GM12872 (cell line): ENCODE data around the gene PARK7.

Experiments
- TF ChIP-seq, protein P1 (sequence below): IDR thresholded peaks from 3 replicates; pipeline ENCODE4 v1.5.1; 2011; ENCODE audit warnings: low read depth, mild to moderate bottlenecking, low read length, moderate library complexity; ENCODE audit not compliant: insufficient read depth

Gene PARK7

DNA sequence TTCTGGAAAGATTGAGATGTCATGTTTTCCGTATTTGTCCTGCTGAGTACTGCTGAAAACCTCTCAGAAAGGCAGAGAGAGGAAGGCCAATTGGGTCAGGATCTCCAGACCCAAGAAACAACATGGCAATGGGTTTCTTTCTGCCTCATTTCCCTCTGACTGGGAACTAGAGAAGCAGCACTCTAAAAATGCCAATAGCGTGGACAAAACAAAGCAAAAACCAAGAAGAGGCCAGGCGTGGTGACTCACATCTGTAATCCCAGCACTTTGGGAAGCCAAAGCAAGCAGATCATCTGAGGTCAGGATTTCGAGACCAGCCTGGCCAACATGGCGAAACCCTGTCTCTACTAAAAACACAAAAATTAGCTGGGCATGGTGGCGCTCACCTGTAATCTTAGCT is 39.2 kb upstream of the PARK7 start:
- TF ChIP-seq, protein P1, sequence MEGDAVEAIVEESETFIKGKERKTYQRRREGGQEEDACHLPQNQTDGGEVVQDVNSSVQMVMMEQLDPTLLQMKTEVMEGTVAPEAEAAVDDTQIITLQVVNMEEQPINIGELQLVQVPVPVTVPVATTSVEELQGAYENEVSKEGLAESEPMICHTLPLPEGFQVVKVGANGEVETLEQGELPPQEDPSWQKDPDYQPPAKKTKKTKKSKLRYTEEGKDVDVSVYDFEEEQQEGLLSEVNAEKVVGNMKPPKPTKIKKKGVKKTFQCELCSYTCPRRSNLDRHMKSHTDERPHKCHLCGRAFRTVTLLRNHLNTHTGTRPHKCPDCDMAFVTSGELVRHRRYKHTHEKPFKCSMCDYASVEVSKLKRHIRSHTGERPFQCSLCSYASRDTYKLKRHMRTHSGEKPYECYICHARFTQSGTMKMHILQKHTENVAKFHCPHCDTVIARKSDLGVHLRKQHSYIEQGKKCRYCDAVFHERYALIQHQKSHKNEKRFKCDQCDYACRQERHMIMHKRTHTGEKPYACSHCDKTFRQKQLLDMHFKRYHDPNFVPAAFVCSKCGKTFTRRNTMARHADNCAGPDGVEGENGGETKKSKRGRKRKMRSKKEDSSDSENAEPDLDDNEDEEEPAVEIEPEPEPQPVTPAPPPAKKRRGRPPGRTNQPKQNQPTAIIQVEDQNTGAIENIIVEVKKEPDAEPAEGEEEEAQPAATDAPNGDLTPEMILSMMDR: no peak

DNA sequence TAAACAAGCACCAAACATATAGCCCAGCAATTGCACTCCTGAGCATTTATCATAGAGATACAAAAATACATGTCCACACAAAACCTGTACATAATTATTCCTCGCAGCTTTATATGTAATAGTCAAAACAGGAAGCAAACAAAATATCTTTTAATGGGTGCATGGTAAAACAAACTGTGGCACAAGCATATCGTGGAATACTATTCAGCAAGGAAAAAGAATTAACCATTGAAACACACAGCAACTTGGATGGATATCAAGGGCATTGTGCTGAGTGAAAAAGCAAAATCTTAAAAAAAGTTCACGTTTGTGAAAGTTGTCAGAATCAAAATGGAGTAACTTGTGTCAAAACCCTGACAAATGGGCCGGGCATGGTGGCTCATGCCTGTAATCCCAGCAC is 33.3 kb upstream of the PARK7 start:
- TF ChIP-seq, protein P1: no peak

DNA sequence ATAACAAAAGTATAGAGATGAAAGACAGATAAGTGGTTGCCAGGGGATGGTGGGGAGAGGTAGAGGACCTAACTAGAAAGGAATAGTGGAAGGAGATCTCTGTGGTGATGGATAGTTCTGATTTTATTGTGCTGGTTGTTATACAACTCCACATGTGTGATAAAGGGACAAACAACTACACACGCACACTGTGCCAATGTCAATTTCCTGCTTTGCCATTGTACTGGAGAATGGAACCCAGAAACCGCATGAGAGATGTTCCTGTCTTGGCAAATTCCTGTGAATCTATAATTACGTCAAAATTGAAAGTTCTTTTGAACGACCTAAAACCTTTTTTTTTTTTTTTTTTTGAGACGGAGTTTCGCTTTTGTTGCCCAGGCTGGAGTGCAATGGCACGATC is 31.9 kb upstream of the PARK7 start:
- TF ChIP-seq, protein P1: no peak

DNA sequence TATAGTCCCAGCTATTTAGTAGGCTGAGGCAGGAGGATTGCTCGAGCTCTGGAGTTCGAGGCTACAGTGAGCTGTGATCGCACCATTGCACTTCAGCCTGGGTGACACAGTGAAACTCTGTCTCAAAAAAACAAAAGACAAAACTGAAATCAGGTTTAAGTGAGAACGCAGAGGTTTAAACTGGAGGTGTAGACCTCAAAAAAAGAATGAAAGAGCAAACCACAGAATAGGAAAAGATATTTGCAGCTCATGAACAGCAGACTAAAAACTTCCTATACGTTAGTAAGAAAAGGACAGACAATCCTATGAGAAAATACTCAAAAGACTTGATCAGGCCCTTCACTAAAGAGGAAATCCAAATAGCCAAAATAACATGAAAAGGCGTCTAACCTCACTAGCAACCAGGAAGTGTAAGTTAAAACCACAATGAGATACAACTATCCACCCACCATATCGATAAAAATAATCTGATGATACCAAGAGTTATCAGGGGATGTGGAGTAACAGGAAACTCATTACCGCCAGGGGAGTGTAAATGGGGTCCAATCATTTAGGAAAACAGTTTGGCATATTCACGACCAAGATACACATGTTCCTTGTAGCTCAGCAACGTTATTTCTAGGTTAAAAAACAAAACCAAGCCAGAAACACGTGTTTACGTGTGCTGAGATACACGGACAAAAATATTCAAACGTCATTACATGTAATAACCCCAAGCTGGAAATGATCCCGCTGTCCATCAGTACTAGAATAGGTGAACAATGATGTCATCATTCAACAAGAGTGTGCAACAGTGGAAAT is 30.7 kb upstream of the PARK7 start:
- TF ChIP-seq, protein P1: no peak

DNA sequence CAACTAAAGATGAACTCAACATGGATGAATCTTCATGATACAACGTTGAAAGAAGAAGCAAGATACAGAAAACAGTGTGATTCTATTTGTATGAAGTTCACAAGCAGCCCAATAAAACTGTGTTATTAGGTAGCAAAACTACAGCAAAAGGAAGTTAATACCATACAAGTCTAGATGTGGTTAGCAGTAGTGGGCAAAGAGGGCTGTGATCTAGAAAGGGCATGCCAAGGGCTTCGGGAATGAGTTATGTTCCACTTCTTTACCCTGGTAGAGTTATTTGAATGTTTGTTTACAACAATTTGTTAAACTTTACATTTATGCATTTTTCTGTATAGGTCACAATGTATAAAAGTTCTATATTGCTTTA is 30.1 kb upstream of the PARK7 start:
- TF ChIP-seq, protein P1: no peak

DNA sequence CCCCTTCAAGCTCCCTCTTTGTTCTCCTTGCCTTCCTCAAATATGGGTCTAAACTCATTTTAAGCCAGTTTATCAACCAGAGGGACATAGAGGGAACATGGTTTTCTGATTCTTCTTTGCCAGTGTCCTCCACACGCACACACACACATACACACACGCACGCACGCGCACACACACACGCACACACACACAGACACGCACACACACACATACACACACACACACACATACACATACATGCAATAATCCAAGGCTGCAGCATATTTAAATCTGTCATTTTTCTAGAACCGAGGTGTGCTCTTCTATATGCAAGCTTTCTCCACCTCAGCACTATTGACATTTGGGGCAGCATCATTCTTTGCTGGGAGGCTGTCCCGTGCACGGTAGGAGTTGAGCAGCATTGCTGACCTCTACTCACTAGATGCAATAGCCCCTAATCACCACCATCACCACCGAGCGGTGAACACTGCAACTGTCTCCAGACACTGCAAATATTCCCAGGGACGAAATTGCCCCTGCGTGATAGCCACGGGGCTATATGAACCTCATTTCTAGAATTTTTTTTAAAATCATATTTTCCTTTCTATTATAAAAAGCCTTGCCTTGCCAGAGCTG is 28.9 kb upstream of the PARK7 start:
- TF ChIP-seq, protein P1: no peak

DNA sequence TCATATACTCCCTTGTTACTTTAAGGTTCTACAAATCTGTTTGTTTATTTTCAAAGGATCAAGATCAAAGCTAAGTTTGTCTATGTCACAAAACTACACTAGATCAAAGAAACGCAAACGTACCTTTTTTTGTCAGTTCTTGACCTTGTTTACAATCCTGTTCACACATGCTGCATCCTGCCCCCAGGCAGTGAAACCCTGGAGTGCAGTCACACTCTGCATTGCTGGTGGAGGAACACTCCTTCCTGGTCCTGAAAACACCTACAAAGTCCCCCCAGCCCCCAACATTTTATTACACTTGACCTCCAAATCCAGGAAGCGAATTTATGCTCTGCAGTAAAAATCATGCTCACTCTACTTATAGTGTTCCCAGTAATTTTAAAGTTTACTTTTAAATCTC is 23.4 kb upstream of the PARK7 start:
- TF ChIP-seq, protein P1: no peak
